Measurements from ENCODE around the gene TAS2R60.
"Not testable (repeated sequence)": the region's sequence is repeated elsewhere in the genome, so short reads cannot be mapped to it uniquely, and the experiment has no call there.

The TAS2R60 gene

DNA sequence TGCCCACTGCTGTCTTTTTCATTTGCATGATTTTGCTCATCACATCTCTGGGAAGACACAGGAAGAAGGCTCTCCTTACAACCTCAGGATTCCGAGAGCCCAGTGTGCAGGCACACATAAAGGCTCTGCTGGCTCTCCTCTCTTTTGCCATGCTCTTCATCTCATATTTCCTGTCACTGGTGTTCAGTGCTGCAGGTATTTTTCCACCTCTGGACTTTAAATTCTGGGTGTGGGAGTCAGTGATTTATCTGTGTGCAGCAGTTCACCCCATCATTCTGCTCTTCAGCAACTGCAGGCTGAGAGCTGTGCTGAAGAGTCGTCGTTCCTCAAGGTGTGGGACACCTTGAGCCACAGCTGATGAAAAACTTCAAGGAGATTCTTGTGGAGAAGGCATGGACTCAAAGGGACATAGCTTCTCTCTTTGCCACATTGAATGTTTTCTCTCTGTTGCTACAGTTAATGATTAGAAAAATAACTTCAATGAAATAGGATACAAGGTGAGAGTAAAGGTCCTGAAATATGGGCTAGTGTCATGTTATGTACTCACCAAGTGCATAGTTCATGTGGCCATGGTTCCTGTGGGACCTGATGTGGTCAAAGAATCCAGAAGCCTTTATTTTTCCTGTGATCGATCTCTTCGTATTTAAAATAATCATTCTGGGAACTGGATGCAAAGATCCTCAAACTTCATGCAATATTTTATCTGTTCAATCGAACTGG is 970 bp downstream of the TAS2R60 start:
- no peak for DNase-seq (ENCODE audit: low spot score)

DNA sequence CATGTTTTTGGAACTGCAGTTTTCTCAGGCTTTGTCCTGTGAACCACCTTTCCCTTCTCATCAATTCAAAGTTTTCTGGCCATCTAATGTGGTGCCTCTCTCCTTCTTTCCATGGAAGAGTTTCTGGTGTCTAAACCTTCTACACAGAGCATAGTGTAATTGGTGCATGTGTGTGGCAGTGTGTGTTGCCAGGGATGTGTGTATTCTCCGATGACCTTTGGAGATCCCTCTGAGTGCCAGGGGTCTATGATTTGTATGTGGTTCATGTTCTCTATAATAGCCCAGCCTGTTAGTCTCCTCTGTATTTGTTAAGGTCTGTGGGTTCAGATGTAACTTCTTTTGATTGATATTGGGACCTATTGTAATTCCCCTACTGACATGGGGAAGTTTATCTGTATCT is 1.5 kb downstream of the TAS2R60 start:
- DNase-seq (ENCODE audit: low spot score), result no peak

DNA sequence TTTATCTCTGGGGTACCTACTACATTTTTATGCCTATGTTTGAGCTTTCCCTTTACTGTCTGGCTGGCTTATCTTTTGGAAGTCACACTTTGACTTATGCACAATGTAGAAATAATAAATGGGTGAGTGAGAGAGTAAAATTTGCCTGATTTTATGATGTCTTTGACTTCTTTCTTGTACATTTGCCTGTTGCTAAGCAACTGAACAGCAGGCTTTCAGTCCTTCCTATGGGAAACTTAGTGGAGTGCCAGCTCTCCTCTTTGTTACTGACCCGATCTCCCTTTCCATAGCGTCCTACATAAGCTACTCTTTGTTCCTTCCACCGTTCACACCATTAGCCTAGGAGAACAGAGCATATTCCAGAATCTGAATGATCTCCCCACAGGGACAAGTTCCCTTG is 4.2 kb downstream of the TAS2R60 start:
- no peak for DNase-seq (ENCODE audit: low spot score)

DNA sequence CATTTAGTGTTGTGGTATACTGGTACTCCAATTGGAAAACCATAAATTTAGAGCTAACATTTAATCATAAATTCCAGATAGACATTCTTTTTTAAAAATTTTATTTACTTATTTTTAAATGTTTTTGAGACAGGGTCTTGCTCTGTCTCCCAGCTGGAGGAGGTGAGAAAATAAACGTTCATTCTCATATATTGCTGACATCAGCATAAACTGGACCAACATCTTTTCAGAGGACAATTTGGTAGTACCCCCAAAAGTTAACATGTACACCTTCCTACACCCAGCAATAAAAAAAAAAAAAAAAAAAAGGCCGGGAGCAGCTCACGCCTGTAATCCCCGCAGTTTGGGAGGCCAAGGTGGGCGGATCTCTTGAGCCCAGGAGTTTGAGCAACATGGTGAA is 5.2 kb downstream of the TAS2R60 start:
- no peak for DNase-seq (ENCODE audit: low spot score)

DNA sequence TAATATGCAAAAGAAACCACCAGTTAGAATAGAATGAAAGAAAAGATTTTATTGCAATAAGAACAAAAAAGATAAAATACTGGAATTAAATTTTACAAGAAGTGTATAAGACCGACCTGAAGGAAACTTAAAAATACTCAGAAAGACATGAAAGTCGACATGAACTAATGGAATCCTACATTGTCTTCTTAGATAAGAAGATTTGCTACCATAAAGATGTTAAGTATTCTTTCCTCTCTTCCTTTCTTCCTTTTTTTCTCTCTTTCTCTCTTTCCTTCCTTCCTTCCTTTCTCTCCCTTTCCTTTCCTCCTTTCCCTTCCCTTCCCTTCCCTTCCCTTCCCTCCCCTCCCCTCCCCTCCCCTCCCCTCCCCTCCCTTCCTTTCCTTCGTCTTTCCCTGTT is 6.5 kb downstream of the TAS2R60 start:
- DNase-seq (ENCODE audit: low spot score), result no peak

DNA sequence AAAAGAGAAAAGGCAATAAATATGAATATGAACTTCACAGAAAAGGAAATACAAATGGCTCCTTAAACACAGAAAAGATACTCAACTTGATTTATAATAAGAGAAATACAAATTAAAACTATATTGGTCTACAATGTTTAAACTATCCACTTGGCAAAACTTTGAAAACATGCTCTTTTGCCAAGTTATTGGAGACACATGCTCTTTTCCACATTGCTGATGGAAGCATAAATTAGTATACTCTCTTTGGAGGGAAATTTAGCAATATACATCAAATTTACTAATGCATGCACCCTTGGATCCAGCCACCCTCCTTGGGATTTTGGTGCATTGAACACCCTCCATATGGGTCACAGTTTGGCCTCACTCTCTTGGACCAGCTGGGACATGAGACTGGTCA is 7.9 kb downstream of the TAS2R60 start:
- no peak for DNase-seq (ENCODE audit: low spot score)

DNA sequence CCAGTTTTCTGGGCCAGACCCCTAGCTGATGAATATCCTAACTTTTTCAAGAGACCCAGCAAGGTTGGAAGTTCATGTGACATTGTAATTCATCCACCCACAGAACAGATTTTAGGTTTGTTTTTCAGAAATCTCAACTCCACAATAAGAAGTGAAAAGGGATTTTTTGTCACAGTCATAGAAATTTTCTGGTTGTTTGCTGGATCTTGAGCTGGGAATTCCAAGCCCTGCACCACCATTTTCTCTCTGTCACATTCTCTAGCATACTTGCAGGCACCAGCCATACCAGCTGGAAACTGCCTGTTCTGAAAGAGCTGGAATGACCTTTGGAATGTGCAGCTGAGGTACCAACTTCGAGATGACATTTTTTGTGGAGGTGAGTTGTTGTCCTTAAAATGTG is 8.5 kb downstream of the TAS2R60 start:
- no peak for DNase-seq (ENCODE audit: low spot score)

- no peak for DNase-seq (ENCODE audit: low spot score)
These were observed 9.2 kb downstream of the TAS2R60 start for GRCh38 chr7:143452495-143452894.

DNA sequence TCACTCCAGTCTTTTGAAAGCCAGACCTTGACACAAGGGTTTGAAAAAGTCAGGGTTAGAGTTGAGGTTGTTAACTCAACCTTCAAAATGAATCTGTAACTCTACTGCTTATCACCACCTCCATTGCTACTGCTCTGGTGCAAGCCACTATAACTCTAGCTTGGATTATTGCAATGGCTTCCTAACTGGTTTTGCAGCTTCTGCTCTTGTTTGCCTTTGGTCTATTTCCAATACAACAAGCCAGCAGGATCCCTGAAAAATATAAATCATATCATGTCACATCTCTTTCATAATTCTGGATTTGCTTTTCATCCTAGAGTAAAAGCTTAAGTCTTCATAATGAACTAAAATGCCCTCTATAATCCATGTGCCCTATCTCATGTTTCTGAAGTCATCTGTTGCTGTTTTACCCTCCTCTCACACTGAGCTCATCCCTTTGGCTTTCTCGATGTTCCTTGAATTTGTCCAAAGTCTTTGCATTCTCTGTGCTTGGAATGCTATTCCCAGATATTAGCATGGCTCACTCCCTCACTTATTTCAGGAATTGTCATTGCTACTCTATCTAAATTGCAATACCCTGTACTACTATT is 10.9 kb downstream of the TAS2R60 start:
- no peak for DNase-seq (ENCODE audit: low spot score)

- DNase-seq (ENCODE audit: low spot score), result no peak
These were observed 12.2 kb downstream of the TAS2R60 start for GRCh38 chr7:143455491-143455890.

DNA sequence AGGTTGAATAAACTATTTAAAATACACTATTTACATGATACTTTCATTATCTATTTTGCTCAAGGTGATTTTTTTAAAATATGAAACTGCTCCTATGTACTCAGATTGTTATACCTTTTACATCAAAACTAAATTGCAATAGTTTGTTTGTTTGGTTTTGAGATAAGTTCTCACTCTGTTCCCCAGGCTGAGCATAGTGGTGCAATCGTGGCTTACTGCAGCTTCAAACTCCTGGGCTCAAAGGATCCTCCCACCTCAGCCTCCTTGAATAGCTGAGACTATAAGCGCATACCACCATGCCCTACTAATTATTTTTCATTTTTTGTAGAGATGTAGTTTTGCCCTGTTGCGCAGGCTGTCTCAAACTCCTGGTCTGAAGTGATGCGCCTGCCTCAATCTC is 12.7 kb downstream of the TAS2R60 start:
- no peak for DNase-seq (ENCODE audit: low spot score)

DNA sequence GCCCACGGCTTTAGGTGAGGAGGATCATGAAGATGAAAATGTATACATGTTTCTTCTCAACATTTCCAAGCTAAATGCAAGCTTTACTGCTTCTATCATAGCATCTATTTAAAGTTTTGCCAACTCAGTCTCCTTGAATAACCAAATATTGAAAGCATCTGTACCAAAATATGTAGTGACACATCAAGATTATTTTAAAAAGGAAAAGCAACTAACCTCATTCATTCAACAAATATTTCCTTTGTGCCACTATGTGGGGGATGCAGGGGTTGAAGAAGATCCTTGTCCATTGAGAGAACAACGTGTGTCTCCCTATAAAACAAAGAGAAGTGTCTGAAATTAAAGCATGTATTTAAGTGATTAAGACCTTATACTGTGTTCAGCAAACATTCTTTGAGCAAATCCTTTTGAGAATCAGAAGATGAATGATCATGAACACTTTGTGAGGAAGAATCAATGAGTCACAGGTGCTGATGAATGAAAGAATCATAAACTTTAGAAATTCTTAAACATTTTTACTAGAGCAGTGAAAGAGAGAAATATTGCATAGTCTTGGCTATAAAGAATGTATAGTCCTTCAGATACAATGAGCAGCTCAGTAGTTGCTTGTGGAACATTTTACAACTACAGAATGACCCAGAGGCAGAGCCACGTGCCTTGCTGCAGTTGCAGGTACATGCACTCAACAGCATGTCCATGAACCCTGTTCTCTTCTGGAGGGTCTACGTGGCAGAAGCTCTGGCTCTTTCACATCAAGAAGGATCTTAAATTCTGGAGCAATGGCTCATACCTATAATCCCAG is 13.9 kb downstream of the TAS2R60 start:
- no peak for DNase-seq (ENCODE audit: low spot score)

- no peak for DNase-seq (ENCODE audit: low spot score)
These were observed 15.0 kb downstream of the TAS2R60 start for GRCh38 chr7:143458263-143458662.

DNA sequence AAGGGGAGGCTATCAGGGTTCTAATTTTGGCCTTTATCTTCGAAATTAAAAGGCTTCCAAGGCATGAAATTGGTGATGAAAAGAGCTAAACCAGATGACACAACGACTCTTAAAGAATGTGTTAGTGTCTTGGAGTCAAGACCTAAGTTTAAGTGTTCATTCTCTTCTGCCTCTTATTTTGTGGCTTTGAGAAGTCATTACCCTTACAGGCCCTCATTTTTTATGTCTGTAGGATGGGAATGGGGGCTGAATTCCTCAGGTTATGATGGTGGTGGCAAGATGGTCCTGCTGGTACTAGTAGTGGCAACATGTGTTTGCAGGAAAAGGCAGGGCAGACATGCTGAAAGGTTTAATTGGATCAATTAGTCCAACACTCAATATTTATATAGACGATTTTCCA is 15.4 kb downstream of the TAS2R60 start:
- no peak for DNase-seq (ENCODE audit: low spot score)

DNA sequence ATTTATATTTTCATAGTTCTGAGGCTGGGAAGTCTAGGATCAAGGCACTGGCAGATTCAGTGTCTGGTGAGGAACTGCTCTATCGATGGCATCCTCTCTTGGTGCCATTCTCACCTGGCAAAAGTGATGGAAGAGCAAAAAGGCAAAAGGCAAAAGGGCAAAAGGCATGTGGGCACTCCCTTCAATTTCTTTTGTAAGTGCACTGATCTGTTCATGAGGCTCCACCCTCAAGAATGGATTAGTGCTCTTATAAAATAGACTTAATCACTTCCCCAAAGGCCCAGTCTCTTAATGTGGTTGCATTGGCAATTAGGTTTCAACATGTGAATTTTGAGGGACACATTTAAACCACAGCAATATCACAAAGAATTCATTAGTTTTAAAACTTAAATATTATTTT is 16.1 kb downstream of the TAS2R60 start:
- DNase-seq (ENCODE audit: low spot score), result no peak

DNA sequence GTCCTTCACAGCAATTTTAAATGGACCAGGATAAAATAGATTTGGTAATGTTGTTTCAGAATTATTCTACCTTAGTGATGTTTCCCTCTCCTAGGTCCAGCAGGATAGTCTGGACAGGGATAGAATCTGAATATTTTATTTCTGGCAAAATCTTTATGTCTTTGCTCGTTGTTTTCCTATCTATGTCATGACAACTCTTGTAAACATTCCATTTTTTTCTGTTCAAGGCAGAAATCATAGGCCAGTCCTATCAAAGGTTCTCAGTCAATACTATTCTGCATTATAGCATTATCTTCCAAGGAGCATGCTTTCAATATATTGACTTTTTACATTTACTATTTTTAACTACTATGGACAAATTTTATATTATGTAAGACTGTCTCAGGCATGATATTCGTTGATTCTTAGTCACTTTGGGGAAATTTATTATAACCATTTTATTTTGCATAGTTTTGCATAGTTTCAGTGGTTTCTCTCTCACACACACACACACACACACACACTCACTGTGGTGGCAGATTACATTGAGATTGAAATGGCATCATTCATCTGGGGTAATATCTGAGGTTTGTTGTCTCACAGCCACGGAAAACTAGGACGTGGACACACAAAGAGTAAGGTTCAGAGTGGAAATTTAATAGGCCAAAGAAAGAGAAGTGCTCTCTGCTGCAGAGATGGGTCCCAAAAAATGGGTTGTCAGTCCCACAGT is 17.2 kb downstream of the TAS2R60 start:
- DNase-seq (ENCODE audit: low spot score), result no peak

GRCh38 chr7:143462045-143462444 is 18.8 kb downstream of the TAS2R60 start:
- no peak for DNase-seq (ENCODE audit: low spot score)

- DNase-seq (ENCODE audit: low spot score), result no peak
These were observed 20.3 kb downstream of the TAS2R60 start for GRCh38 chr7:143463556-143463955.

- no peak for DNase-seq (ENCODE audit: low spot score)
These were observed 20.7 kb downstream of the TAS2R60 start for GRCh38 chr7:143463957-143464356.

DNA sequence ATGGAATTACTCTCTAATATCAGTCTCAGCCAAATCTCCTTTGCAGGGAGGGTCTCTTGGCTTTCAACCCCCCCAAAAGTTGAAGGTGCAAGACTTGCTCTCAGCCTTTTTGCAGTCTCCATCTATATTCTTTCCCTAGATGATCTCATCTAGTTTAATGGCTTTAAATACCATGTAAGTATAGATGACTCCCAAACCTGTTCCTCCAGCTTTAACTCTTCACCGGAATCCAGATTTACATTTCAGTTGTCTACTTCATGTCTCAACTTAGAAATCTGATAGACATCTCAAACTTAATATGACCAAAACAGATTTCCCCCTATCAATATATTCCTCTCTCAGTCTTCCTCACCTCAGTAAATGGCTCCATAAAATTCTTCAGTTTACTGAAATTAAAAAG is 24.5 kb downstream of the TAS2R60 start:
- no peak for DNase-seq (ENCODE audit: low spot score)

DNA sequence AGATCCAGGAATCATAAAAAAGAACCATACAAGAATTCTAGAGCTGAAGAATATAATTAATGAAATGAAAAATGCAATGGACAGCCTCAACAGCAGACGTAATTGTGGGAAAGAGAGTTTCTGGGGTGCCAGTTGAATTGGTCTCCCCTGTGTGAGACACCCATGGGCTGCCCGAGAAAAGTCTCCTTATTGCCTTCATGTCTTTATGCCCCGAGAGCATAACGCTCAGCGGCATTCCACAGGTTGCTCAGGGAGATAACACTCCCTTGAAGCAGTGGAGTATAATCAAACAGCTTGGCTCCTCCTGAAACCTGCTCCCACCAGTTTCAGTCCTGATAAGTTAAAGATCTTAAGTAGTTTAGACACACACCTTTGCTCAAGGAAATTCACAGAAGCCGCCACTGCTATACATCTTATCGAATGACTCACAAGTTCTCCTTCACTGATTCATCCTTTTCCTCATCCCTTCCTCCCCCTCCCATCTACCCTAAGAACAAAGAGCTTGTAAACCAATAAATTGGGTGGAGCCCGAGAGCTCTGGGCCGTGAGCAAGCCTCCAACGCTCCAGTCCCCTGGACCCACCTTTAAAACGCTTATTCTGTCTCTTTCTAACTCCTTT is 28.9 kb downstream of the TAS2R60 start:
- DNase-seq (ENCODE audit: low spot score), result not testable (repeated sequence)

GRCh38 chr7:143477501-143478150 is 34.4 kb downstream of the TAS2R60 start, which contains the start of gene TAS2R41:
Gene TAS2R41, plus strand, starts transcription at chr7:143477873. Its CDS starts 0 bp downstream, at chr7:143477873.
- DNase-seq (ENCODE audit: low spot score), result no peak

All from globus pallidus (tissue), 1 donor.